NCI-H2029 (cell line): Measurements from ENCODE around the gene KIF22.
"Not testable (repeated sequence)": the region's sequence is repeated elsewhere in the genome, so short reads cannot be mapped to it uniquely, and the experiment has no call there.

Experiments
- DNase-seq: peaks from one replicate; lab custom pipeline; 2025; lab: John Stamatoyannopoulos, UW

The KIF22 gene

GRCh38 chr16:29766571-29766970 is 24.0 kb upstream of the KIF22 start:
- DNase-seq, result no peak

- DNase-seq, result no peak
Measured at GRCh38 chr16:29767062-29767461, 23.5 kb upstream of the KIF22 start.

GRCh38 chr16:29769507-29769906 is 21.0 kb upstream of the KIF22 start:
- DNase-seq, result no peak

- no peak for DNase-seq
Measured at GRCh38 chr16:29770250-29770929, 20.2 kb upstream of the KIF22 start.

- not testable (repeated sequence) for DNase-seq
Measured at GRCh38 chr16:29772330-29772729, 18.2 kb upstream of the KIF22 start.

GRCh38 chr16:29774730-29775129 is 15.8 kb upstream of the KIF22 start:
- DNase-seq, result no peak

- no peak for DNase-seq
Measured at GRCh38 chr16:29775742-29776408, 14.7 kb upstream of the KIF22 start.

- DNase-seq, result peak; percentile 25
Measured at GRCh38 chr16:29777576-29778350, 12.8 kb upstream of the KIF22 start, which contains the start of gene ZG16. Gene ZG16 (plus strand): TSS chr16:29778256. CDS start chr16:29779267, 1,011 bp downstream.

GRCh38 chr16:29779474-29779873 is 11.1 kb upstream of the KIF22 start:
- DNase-seq, result no peak

- DNase-seq, result not testable (repeated sequence)
Measured at GRCh38 chr16:29783094-29783953, 7.2 kb upstream of the KIF22 start.

GRCh38 chr16:29784157-29784556 is 6.4 kb upstream of the KIF22 start:
- DNase-seq, result no peak

GRCh38 chr16:29784901-29785500 is 5.5 kb upstream of the KIF22 start:
- no peak for DNase-seq

- DNase-seq, result not testable (repeated sequence)
Measured at GRCh38 chr16:29787155-29787554, 3.4 kb upstream of the KIF22 start.

GRCh38 chr16:29789775-29790182 is 772 bp upstream of the KIF22 start:
- DNase-seq, result no peak

GRCh38 chr16:29790949-29791844 is 646 bp downstream of the KIF22 start:
- DNase-seq, result no peak

GRCh38 chr16:29791845-29792807 is 1.6 kb downstream of the KIF22 start:
- no peak for DNase-seq

GRCh38 chr16:29793153-29793552 is 2.6 kb downstream of the KIF22 start:
- not testable (repeated sequence) for DNase-seq

- no peak for DNase-seq
Measured at GRCh38 chr16:29794231-29794710, 3.7 kb downstream of the KIF22 start.

- no peak for DNase-seq
Measured at GRCh38 chr16:29802416-29802935, 11.9 kb downstream of the KIF22 start.
